Measurements from ENCODE around the gene AHCY. TPM values are rescaled to one million over a fixed set of nuclear protein-coding genes. Genes with fewer than 3 reads are reported as not detected.
A peak's percentile ranks its signal among the peaks of the same experiment; 100 is the strongest.
"Not testable (repeated sequence)": the region's sequence is repeated elsewhere in the genome, so short reads cannot be mapped to it uniquely, and the experiment has no call there.

AHCY gene
- total RNA-seq, 6 donors from 2014 or later: 41.9 to 76.8 (median 58.6) TPM

- no peaks in the 10 kb centered on the region for H3K36me3 ChIP-seq
- no peak for ATAC-seq (ENCODE audit: low FRiP score in 2 of 2)
These were observed 31.7 kb upstream of the AHCY start for GRCh38 chr20:34334654-34335407.

GRCh38 chr20:34333786-34334185, 30.6 kb upstream of the AHCY start:
- no peak for ATAC-seq (ENCODE audit: low FRiP score in 2 of 2)
- H3K9me3 ChIP-seq: no peaks in the 10 kb centered on the region
- WGBS, 2 donors: 88 to 90% methylated on average over 4 of the region's 4 CpGs
- no peak overlapping the region for H3K4me3 ChIP-seq
- H3K36me3 ChIP-seq: no peaks in the 10 kb centered on the region
- no peaks in the 10 kb centered on the region for H3K27me3 ChIP-seq
- no peak for TF ChIP-seq EP300 (IDR thresholded peaks at IDR 0.05)
- no peak for TF ChIP-seq POLR2AphosphoS5 (IDR thresholded peaks at IDR 0.05)
- TF ChIP-seq CTCF (IDR thresholded peaks at IDR 0.05): no peak
- no peak for TF ChIP-seq POLR2A (IDR thresholded peaks at IDR 0.05)
- no peaks in the 10 kb centered on the region for H3K4me1 ChIP-seq
- no peak for DNase-seq
- H3K27ac ChIP-seq: no peak overlapping the region

More at GRCh38 chr20:34334654-34335407, 31.7 kb upstream of the AHCY start:
- no peak for DNase-seq
- 84% methylated on average over 5 of the region's 5 CpGs for WGBS, 2 donors
- Histone ChIP-seq H3K9me3 (no peaks in the 10 kb centered on the region), H3K27ac (no peak overlapping the region), H3K4me1 (no peaks in the 10 kb centered on the region), H3K4me3 (no peak overlapping the region), H3K27me3 (no peaks in the 10 kb centered on the region)
- no peak for TF ChIP-seq POLR2AphosphoS5 (IDR thresholded peaks at IDR 0.05)
- TF ChIP-seq POLR2A (IDR thresholded peaks at IDR 0.05): no peak
- no peak for TF ChIP-seq CTCF (IDR thresholded peaks at IDR 0.05)
- no peak for TF ChIP-seq EP300 (IDR thresholded peaks at IDR 0.05)

GRCh38 chr20:34332262-34332920, 29.2 kb upstream of the AHCY start:
- DNase-seq (peak in 1 of 2 donors; percentile 45), ATAC-seq (ENCODE audit: low FRiP score in 2 of 2) (peak in 1 of 2 donors; percentile 43)
- Histone ChIP-seq H3K36me3 (no peaks in the 10 kb centered on the region), H3K4me1 (no peaks in the 10 kb centered on the region), H3K9me3 (no peaks in the 10 kb centered on the region), H3K27ac (no peak overlapping the region), H3K27me3 (no peaks in the 10 kb centered on the region), H3K4me3 (no peak overlapping the region)
- TF ChIP-seq EP300 (IDR thresholded peaks at IDR 0.05): no peak
- TF ChIP-seq POLR2A (IDR thresholded peaks at IDR 0.05): no peak
- TF ChIP-seq CTCF (IDR thresholded peaks at IDR 0.05): no peak
- no peak for TF ChIP-seq POLR2AphosphoS5 (IDR thresholded peaks at IDR 0.05)
- WGBS, 2 donors: 93 to 95% methylated on average over 15 to 19 of the region's 19 CpGs

GRCh38 chr20:34331838-34332237, 28.7 kb upstream of the AHCY start:
- 84 to 91% methylated on average over 7 of the region's 7 CpGs for WGBS, 2 donors

GRCh38 chr20:34330861-34331544, 27.8 kb upstream of the AHCY start:
- not testable (repeated sequence) for H3K27ac ChIP-seq; H3K36me3 ChIP-seq; DNase-seq; H3K27me3 ChIP-seq; H3K4me1 ChIP-seq; ATAC-seq (ENCODE audit: low FRiP score in 2 of 2); H3K9me3 ChIP-seq; H3K4me3 ChIP-seq
- 88 to 89% methylated on average over 15 of the region's 15 CpGs for WGBS, 2 donors

More at GRCh38 chr20:34331838-34332237, 28.7 kb upstream of the AHCY start:
- H3K36me3 ChIP-seq: no peaks in the 10 kb centered on the region
- ATAC-seq (ENCODE audit: low FRiP score in 2 of 2) (no peak), DNase-seq (no peak)
- H3K4me3 ChIP-seq: no peak overlapping the region
- H3K9me3 ChIP-seq: no peaks in the 10 kb centered on the region
- H3K27me3 ChIP-seq: no peaks in the 10 kb centered on the region
- TF ChIP-seq EP300 (IDR thresholded peaks at IDR 0.05) (no peak), POLR2A (IDR thresholded peaks at IDR 0.05) (no peak), CTCF (IDR thresholded peaks at IDR 0.05) (no peak), POLR2AphosphoS5 (IDR thresholded peaks at IDR 0.05) (no peak)
- no peaks in the 10 kb centered on the region for H3K4me1 ChIP-seq
- no peak overlapping the region for H3K27ac ChIP-seq
